NCI-H146 treated with DMSO at 0.1 percent for 48 hours (cell line): ENCODE data around the gene KRT81.
"Not testable (repeated sequence)": the region's sequence is repeated elsewhere in the genome, so short reads cannot be mapped to it uniquely, and the experiment has no call there.

Source experiments
- DNase-seq: peaks from one replicate; lab custom pipeline; 2025; ENCODE audit not compliant: unreplicated experiment; lab: John Stamatoyannopoulos, UW

Gene KRT81

GRCh38 chr12:52300796-52301691 lies 9.7 kb upstream of the KRT81 start:
- no peak for DNase-seq

- DNase-seq = no peak
Observed at GRCh38 chr12:52298677-52299190, 7.4 kb upstream of the KRT81 start.

GRCh38 chr12:52296572-52297215 lies 5.4 kb upstream of the KRT81 start:
- DNase-seq = no peak

- DNase-seq = no peak
Observed at GRCh38 chr12:52295663-52296062, 4.3 kb upstream of the KRT81 start.

GRCh38 chr12:52294803-52295202 lies 3.5 kb upstream of the KRT81 start:
- no peak for DNase-seq

- no peak for DNase-seq
Observed at GRCh38 chr12:52293926-52294325, 2.6 kb upstream of the KRT81 start.

GRCh38 chr12:52290483-52291134 lies 725 bp downstream of the KRT81 start:
- not testable (repeated sequence) for DNase-seq

GRCh38 chr12:52287816-52288805 lies 3.2 kb downstream of the KRT81 start:
- DNase-seq = not testable (repeated sequence)

GRCh38 chr12:52286857-52287785 lies 4.2 kb downstream of the KRT81 start:
- DNase-seq = not testable (repeated sequence)

GRCh38 chr12:52285851-52286530 lies 5.3 kb downstream of the KRT81 start:
- no peak for DNase-seq

GRCh38 chr12:52285172-52285745 lies 6.1 kb downstream of the KRT81 start:
- DNase-seq = no peak

- no peak for DNase-seq
Observed at GRCh38 chr12:52284562-52285171, 6.7 kb downstream of the KRT81 start.

- DNase-seq = no peak
Observed at GRCh38 chr12:52280796-52281560, 10.4 kb downstream of the KRT81 start.

- no peak for DNase-seq
Observed at GRCh38 chr12:52280319-52280795, 11.0 kb downstream of the KRT81 start.

- DNase-seq = peak; percentile 16
Observed at GRCh38 chr12:52279422-52280318, 11.7 kb downstream of the KRT81 start.
